Left lung (tissue), 10 donors: ENCODE measurements around the gene RBM20. TPM values are rescaled to one million over a fixed set of nuclear protein-coding genes. Genes with fewer than 3 reads are reported as not detected.
A peak's percentile ranks its signal among the peaks of the same experiment; 100 is the strongest.
"Not testable (repeated sequence)": the region's sequence is repeated elsewhere in the genome, so short reads cannot be mapped to it uniquely, and the experiment has no call there.

Experiments used
- ATAC-seq: fragments of 200-7000 bp; cut with Tn5 transposase; one replicate; pipeline ENCODE4 v1.9.1; 2020; ENCODE audit warnings: moderate library complexity
- DNase-seq, 4 donors: peaks; one replicate each; pipeline ENCODE4 v3.0.0-alpha.2; 2013 to 2020
- H3K27ac ChIP-seq, 2 donors: fragments of 200-600 bp; sonication (generic) in 1 of 2; one replicate each; pipeline versions ENCODE4 v1.5.0 to v1.8.0; 2020 to 2021
- H3K27me3 ChIP-seq, 2 donors: fragments of 200-600 bp; sonication (generic) in 1 of 2; one replicate each; pipeline versions ENCODE4 v1.5.0 to v1.8.0; 2020 to 2021
- H3K36me3 ChIP-seq, 2 donors: fragments of 200-600 bp; sonication (generic) in 1 of 2; one replicate each; pipeline versions ENCODE4 v1.5.0 to v1.8.0; 2020 to 2021
- H3K4me1 ChIP-seq, 2 donors: fragments of 200-600 bp; one replicate each; pipeline ENCODE4 v1.8.0; 2021
- H3K4me3 ChIP-seq, 2 donors: fragments of 200-600 bp; sonication (generic) in 1 of 2; one replicate each; pipeline versions ENCODE4 v1.5.0 to v1.8.0; 2020 to 2021; ENCODE audit warnings: mild to moderate bottlenecking in 1 of 2
- H3K9me3 ChIP-seq, 2 donors: fragments of 200-600 bp; sonication (generic) in 1 of 2; one replicate each; pipeline versions ENCODE4 v1.5.0 to v1.8.0; 2020 to 2021
- CTCF ChIP-seq, 2 donors: fragments of 200-600 bp; sonication (generic) in 1 of 2; IDR thresholded peaks; one replicate each; pipeline versions ENCODE4 v1.5.0 to v1.8.0; 2021; ENCODE audit warnings: antibody characterized with exemption in 2 of 2
- intact Hi-C, 2 donors: fragments of 100-400 bp; cut with DNase I; formaldehyde crosslinking; loops; one replicate each; pipeline versions ENCODE4 v1.11.2 to v1.14.2; 2022
- polyA plus RNA-seq, 6 donors: library from polyadenylated mRNA; unstranded; fragments of 120-200 nt; gene quantifications; one replicate each; pipeline ENCODE4 v1.2.1, GENCODE V29; 2013; ENCODE audit not compliant: insufficient read length in 6 of 6
- total RNA-seq, 2 donors: library from RNA; stranded (reverse); fragmentation: NEBNext Ultra II Directional; extraction: Animal tissue kit (Norgen Biotek cat#: 25700); gene quantifications; one replicate each; pipeline ENCODE4 v1.2.1, GENCODE V29; 2021
- donor health status: DM: no; HTN: yes; CAD: no.
- donor health status: DM: no; HTN: no; CAD: no.

Gene RBM20
- total and polyA plus RNA-seq, 8 donors, result 0.55 to 1.8 (median 1.1) TPM

GRCh38 chr10:110765513-110766319 lies 121.6 kb downstream of the RBM20 start:
- Histone ChIP-seq H3K27me3 (peaks cover 15 to 53% of the 10 kb centered on the region in 2 donors), H3K4me1 (peaks cover 0 to 2% of the 10 kb centered on the region in 2 donors), H3K4me3 (no peak overlapping the region), H3K27ac (no peak overlapping the region), H3K9me3 (no peaks in the 10 kb centered on the region), H3K36me3 (no peaks in the 10 kb centered on the region)
- ATAC-seq, result peak; percentile 90
- DNase-seq, result no peak
- TF ChIP-seq CTCF (IDR thresholded peaks at IDR 0.05), result no peak
- intact Hi-C loops, result no loop called here

- H3K36me3 ChIP-seq, ATAC-seq, H3K4me1 ChIP-seq, H3K4me3 ChIP-seq, H3K27ac ChIP-seq, H3K9me3 ChIP-seq, DNase-seq, intact Hi-C loops: not testable (repeated sequence)
- peaks cover 20 to 51% of the 10 kb centered on the region in 2 donors for H3K27me3 ChIP-seq
These were observed 123.5 kb downstream of the RBM20 start for GRCh38 chr10:110767601-110768000.

- H3K9me3 ChIP-seq, result no peaks in the 10 kb centered on the region
These were observed 126.1 kb downstream of the RBM20 start for GRCh38 chr10:110770243-110770642.

GRCh38 chr10:110771486-110771885 lies 127.3 kb downstream of the RBM20 start:
- no peak for ATAC-seq

More at GRCh38 chr10:110770243-110770642, 126.1 kb downstream of the RBM20 start:
- TF ChIP-seq CTCF (IDR thresholded peaks at IDR 0.05), result no peak
- no peak overlapping the region for H3K27ac ChIP-seq
- H3K4me3 ChIP-seq, result no peak overlapping the region
- intact Hi-C loops, result no loop called here
- no peak for DNase-seq
- no peaks in the 10 kb centered on the region for H3K36me3 ChIP-seq
- peaks cover 7 to 29% of the 10 kb centered on the region in 2 donors for H3K27me3 ChIP-seq
- H3K4me1 ChIP-seq, result no peaks in the 10 kb centered on the region
- ATAC-seq, result no peak

GRCh38 chr10:110771991-110772390 lies 127.9 kb downstream of the RBM20 start:
- intact Hi-C loops, result no loop called here
- H3K9me3 ChIP-seq, result no peaks in the 10 kb centered on the region
- TF ChIP-seq CTCF (IDR thresholded peaks at IDR 0.05), result no peak
- DNase-seq (no peak), ATAC-seq (no peak)
- no peaks in the 10 kb centered on the region for H3K4me1 ChIP-seq
- no peak overlapping the region for H3K4me3 ChIP-seq
- H3K27ac ChIP-seq, result no peak overlapping the region
- no peaks in the 10 kb centered on the region for H3K36me3 ChIP-seq
- H3K27me3 ChIP-seq, result peaks cover 7 to 33% of the 10 kb centered on the region in 2 donors

More at GRCh38 chr10:110771486-110771885, 127.3 kb downstream of the RBM20 start:
- Histone ChIP-seq H3K27ac (no peak overlapping the region), H3K27me3 (peaks cover 7 to 32% of the 10 kb centered on the region in 2 donors), H3K4me3 (no peak overlapping the region), H3K4me1 (no peaks in the 10 kb centered on the region), H3K36me3 (no peaks in the 10 kb centered on the region), H3K9me3 (no peaks in the 10 kb centered on the region)
- DNase-seq, result no peak
- intact Hi-C loops, result no loop called here
- TF ChIP-seq CTCF (IDR thresholded peaks at IDR 0.05), result no peak
